ENCODE measurements around the gene SND1.

SND1 gene

GRCh38 chr7:128065872-128066271 lies 413.9 kb downstream of the SND1 start:
- no peak for DNase-seq

DNA sequence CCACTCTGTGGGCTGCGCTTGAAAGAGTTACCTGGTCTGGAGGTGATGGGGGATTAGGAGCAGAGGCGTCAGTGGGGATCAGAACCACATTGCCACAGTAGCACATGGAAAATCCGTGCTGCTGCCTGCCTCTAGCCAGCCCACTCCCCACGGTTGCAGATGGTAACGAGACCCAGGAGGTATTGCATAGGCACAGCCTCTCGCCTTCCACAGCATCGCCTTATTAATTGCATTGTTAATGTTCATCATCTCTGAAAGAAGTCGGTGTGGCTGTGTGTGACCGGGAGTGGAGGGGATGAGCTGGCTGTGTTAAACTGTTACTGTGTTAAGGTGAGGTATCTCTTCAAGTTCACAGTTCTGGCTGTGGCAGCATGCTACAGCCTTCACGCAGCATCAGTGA lies 414.4 kb downstream of the SND1 start:
- DNase-seq: no peak

DNA sequence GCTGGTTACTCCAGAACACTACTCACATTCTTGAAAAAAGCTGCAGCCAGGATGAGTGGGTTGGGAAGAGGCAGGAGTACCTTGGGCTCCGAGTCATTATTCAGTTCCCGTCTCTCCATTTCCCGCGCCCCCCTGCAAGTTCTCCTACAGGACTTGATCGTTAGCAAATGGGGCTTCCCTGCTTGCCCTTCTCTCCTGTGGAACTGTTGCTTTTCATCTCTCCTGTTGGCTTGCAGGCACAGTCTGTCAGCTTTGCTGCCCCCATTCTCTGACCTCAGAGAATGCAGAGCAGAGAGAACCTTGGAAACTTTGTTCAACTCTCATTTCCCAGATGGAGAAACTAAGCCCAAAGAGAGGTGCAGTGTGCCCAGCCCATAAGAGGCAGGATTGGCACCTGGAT lies 414.9 kb downstream of the SND1 start:
- no peak for DNase-seq

DNA sequence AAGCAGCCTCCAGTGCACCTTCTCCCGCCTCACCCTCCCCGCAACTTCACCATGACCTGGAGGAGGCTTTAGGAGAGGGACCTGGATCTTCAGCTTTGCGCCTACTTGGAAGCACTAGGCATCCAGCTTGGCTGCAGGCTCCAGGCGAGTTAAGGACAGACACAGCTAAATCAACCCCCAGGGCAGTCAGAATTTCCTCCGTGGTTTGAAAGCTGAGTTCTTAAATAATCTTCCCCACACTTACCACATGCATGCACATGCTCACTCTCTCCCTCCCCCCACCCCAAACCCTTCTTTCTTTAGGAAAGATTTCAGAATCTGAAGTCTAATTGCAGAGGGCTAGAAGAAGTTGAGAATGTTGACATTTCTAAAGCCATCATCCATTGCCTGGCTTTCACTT lies 416.0 kb downstream of the SND1 start:
- DNase-seq: no peak

DNA sequence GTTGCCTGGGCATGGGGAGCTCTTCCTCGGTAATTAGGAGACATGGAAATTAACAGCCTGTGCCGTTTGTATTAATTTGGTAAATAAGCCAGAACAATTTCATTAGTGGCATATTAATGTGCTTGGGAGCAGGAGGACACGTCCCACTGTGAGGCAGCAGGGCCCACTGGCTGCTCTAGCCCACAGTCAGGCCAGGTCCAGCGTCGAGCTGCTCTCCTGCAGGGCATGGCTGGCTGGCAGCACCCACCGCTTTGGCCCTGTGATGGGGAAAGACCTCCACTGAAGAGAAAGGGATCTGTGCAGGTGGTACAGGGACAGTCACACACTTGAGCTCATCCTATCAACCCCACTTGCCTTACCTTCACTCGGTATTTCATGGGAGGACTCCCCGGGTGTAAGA lies 416.8 kb downstream of the SND1 start:
- DNase-seq: no peak

- DNase-seq: no peak
Measured at GRCh38 chr7:128069373-128070364, 417.7 kb downstream of the SND1 start.

DNA sequence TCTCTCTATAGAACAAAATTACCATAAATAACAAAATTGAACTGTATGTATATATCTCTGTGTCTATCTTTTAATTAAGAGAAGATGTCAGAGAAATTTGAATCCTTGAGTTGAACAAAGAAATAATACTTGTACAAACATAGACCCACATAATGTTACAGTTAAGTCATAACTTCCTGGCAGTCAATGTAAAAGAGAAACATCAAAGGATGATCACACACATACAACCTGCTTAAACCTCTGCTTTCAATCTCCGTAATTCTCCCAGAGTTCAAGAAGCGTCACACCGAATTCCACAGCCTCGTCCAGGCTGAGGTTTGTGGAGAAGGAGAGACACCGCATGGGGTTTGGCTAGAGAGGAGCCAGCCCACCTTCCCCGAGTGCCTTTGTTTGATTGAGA lies 419.4 kb downstream of the SND1 start:
- no peak for DNase-seq

GRCh38 chr7:128071801-128072200 lies 419.8 kb downstream of the SND1 start:
- DNase-seq: no peak

DNA sequence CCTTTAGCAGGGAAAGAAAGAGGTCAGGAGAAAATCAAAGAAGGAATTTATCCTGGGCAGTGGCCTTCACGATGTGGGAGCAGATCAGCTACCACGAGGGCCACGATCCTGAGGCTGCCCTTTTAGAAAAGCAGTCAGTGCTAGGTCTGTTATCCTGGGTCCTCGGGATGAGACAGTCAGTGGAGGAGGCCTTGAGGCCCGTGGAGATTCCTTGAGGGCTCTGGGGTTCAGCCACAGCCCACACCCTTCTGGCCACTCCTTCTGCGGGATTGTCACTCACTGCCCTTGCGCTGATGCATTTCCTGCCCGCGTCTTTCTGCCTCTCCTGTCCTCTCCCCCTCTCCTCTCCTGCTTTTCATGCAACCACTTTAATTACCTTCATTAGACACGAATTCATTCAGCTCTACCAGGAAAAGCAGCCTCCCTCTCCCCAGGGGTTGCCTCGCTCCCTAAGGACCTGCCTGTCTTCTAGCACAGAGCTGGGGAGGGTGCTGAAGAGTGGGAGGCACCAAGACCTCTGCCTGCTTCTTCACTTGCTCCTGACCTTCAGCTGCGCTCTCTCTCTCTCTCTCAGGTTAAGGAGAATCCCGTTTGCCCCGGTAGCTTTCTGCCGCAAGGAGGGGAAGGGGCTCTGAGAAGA lies 421.8 kb downstream of the SND1 start:
- DNase-seq: no peak

DNA sequence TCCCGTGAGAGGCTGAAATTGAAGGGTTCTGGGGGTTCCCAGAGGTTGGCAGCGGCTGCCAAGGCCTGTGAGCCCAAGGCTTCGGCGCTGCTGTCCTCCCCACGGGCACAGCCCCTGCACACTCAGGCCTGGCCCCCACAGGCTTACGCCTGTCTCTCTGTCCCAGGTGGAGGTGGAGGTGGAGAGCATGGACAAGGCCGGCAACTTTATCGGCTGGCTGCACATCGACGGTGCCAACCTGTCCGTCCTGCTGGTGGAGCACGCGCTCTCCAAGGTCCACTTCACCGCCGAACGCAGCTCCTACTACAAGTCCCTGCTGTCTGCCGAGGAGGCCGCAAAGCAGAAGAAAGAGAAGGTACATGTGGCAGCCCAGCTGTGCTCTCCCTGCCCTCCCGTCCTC lies 422.3 kb downstream of the SND1 start:
- no peak for DNase-seq

- DNase-seq: no peak
Measured at GRCh38 chr7:128074736-128075135, 422.7 kb downstream of the SND1 start.

DNA sequence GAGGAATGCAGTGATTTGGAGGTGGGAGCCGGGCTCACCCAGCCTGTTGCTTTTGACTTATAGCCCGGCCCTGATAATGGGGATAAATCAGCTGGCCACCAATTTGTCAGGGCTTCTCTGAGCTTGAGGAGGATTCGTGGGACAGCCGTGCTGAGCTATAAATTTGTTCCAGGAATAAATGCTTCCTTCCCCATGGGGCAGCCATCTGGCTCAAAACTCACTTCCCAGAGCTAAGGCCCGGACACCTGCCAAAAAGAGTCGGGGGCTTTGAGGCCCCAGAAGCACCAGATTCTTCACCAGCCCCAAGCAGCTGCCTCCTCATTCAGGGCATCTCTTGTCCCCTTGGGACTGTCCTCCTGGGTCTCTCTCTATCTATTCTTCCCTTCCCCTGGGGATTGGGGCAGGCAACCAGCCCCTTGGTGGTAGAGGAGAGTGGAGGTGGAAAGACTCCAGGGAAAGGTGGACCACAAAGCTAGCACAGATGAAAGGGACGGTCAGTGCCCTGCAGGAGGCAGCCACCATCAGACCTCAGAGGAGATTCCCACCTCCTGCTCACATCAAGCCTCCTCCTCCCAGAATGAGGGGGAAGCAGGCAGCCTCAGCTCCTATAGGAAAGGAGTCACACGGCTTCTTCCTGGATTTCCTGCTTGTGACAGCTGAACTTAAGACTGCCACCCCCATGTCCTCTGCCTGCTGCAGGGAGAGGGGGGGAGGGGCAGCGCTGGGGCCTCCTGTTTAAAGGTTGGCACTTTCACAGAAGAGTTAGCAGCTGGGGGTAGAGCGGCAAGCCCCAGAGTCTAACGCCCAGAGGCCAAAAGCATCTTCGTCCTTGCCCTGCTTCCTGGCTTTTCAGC lies 423.5 kb downstream of the SND1 start:
- no peak for DNase-seq

GRCh38 chr7:128076196-128076795 lies 424.3 kb downstream of the SND1 start:
- no peak for DNase-seq

- DNase-seq: peak; percentile 43
Measured at GRCh38 chr7:128076796-128077271, 424.8 kb downstream of the SND1 start.

DNA sequence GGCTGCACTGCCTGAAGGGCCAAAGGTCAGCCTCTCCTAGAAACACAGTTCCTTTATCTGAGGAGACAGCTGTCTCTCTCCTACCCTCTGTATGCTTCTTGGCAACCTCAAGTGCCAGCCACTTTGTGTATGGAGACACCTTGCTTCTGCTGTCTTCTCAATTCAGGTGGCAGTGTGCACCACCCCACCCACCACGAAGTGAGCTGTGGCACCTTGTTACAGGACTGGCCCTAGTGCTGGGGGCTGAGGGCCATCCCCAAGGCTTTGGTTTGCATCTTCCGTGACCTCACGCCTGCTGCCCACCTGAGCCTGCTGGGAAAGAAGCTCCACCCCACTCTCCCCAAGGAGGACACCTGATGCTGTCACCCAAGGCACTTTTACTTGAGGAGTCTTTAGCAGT lies 426.3 kb downstream of the SND1 start:
- DNase-seq: no peak

GRCh38 chr7:128080169-128080568 lies 428.2 kb downstream of the SND1 start:
- no peak for DNase-seq

GRCh38 chr7:128081351-128081750 lies 429.4 kb downstream of the SND1 start:
- DNase-seq: no peak

GRCh38 chr7:128081808-128082207 lies 429.8 kb downstream of the SND1 start:
- no peak for DNase-seq

- no peak for DNase-seq
Measured at GRCh38 chr7:128082431-128082830, 430.4 kb downstream of the SND1 start.

GRCh38 chr7:128084896-128085608 lies 433.1 kb downstream of the SND1 start:
- DNase-seq: no peak

GRCh38 chr7:128090492-128090891 lies 438.5 kb downstream of the SND1 start:
- DNase-seq: no peak

DNA sequence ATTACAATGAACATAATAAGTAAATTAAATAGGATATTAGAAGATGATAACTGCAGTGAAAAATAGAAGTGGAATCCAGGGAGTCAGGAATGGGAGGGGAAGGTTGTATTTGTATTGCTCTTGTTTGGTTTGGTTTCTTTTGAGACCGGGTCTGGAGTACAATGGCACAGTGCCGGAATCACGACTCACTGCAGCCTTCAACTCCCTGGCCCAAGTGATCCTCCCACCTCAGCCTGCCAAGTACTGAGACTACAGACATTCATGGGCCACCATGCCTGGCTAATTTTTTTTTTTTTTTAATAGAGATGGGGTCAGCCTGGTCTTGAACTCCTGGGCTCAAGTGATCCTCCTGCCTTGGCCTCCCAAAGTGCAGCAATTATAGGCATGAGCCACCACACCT lies 439.1 kb downstream of the SND1 start:
- DNase-seq: no peak

Measured in NCI-H1105 (cell line).